ENCODE measurements around the gene B4GAT1. TPM values are rescaled to one million over a fixed set of nuclear protein-coding genes. Genes with fewer than 3 reads are reported as not detected.

B4GAT1 gene
- total RNA-seq, 1 donor from 2014 or later, result 25.2 TPM

GRCh38 chr11:66330931-66331330 is 16.5 kb downstream of the B4GAT1 start:
- Mint-ChIP-seq H3K27ac (ENCODE audit: unreplicated experiment) (no peak overlapping the region), H3K36me3 (ENCODE audit: low read depth, unreplicated experiment) (peaks cover 5% of the 10 kb centered on the region), H3K9me3 (ENCODE audit: unreplicated experiment) (peaks cover 2% of the 10 kb centered on the region), H3K27me3 (ENCODE audit: low read depth, unreplicated experiment) (no peaks in the 10 kb centered on the region), H3K4me3 (ENCODE audit: unreplicated experiment) (no peak overlapping the region), H3K4me1 (ENCODE audit: low read depth, unreplicated experiment) (peaks cover 23% of the 10 kb centered on the region)
- peaks cover 43% of the 10 kb centered on the region for H4K20me1 ChIP-seq (ENCODE audit: insufficient read depth, low read length)
- DNase-seq (ENCODE audit: low read depth), result no peak
- H3K4me3 ChIP-seq (ENCODE audit: insufficient read depth, low read depth, low read length), result no peak overlapping the region
- no peaks in the 10 kb centered on the region for H3K27me3 ChIP-seq (ENCODE audit: insufficient read depth, low read length)
- no peak overlapping the region for H3K9ac ChIP-seq (ENCODE audit: low read length)
- peaks cover 27% of the 10 kb centered on the region for H3K79me2 ChIP-seq (ENCODE audit: insufficient read depth, low read length)
- H3K4me2 ChIP-seq (ENCODE audit: low read length), result no peak overlapping the region
- TF ChIP-seq EZH2 (IDR thresholded peaks at IDR 0.05; ENCODE audit: insufficient read depth, low read length), result no peak
- TF ChIP-seq, protein P1, sequence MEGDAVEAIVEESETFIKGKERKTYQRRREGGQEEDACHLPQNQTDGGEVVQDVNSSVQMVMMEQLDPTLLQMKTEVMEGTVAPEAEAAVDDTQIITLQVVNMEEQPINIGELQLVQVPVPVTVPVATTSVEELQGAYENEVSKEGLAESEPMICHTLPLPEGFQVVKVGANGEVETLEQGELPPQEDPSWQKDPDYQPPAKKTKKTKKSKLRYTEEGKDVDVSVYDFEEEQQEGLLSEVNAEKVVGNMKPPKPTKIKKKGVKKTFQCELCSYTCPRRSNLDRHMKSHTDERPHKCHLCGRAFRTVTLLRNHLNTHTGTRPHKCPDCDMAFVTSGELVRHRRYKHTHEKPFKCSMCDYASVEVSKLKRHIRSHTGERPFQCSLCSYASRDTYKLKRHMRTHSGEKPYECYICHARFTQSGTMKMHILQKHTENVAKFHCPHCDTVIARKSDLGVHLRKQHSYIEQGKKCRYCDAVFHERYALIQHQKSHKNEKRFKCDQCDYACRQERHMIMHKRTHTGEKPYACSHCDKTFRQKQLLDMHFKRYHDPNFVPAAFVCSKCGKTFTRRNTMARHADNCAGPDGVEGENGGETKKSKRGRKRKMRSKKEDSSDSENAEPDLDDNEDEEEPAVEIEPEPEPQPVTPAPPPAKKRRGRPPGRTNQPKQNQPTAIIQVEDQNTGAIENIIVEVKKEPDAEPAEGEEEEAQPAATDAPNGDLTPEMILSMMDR (IDR thresholded peaks at IDR 0.05; ENCODE audit: insufficient read depth, low read depth, low read length), result no peak
- no peak for FAIRE-seq
- peaks cover 3% of the 10 kb centered on the region for H3K36me3 ChIP-seq (ENCODE audit: insufficient read depth, low read length)
- H2AFZ ChIP-seq (ENCODE audit: low read depth, low read length), result no peak overlapping the region
- H3K9me3 ChIP-seq (ENCODE audit: insufficient read depth, low read depth, low read length), result no peaks in the 10 kb centered on the region
- peaks cover 47% of the 10 kb centered on the region for H3K4me1 ChIP-seq (ENCODE audit: insufficient read depth, low read length)
- H3K27ac ChIP-seq (ENCODE audit: low read depth, low read length), result no peak overlapping the region

- peaks cover 32% of the 10 kb centered on the region for H4K20me1 ChIP-seq (ENCODE audit: insufficient read depth, low read length)
- no peak overlapping the region for H3K4me3 Mint-ChIP-seq (ENCODE audit: unreplicated experiment)
- no peaks in the 10 kb centered on the region for H3K27me3 ChIP-seq (ENCODE audit: insufficient read depth, low read length)
- no peak overlapping the region for H2AFZ ChIP-seq (ENCODE audit: low read depth, low read length)
- no peak overlapping the region for H3K9ac ChIP-seq (ENCODE audit: low read length)
- H3K79me2 ChIP-seq (ENCODE audit: insufficient read depth, low read length), result peaks cover 11% of the 10 kb centered on the region
- H3K36me3 Mint-ChIP-seq (ENCODE audit: low read depth, unreplicated experiment), result peaks cover 5% of the 10 kb centered on the region
- no peak overlapping the region for H3K27ac Mint-ChIP-seq (ENCODE audit: unreplicated experiment)
- H3K4me2 ChIP-seq (ENCODE audit: low read length), result no peak overlapping the region
- peaks cover 49% of the 10 kb centered on the region for H3K4me1 ChIP-seq (ENCODE audit: insufficient read depth, low read length)
- no peaks in the 10 kb centered on the region for H3K27me3 Mint-ChIP-seq (ENCODE audit: low read depth, unreplicated experiment)
- H3K4me1 Mint-ChIP-seq (ENCODE audit: low read depth, unreplicated experiment), result peaks cover 32% of the 10 kb centered on the region
- H3K36me3 ChIP-seq (ENCODE audit: insufficient read depth, low read length), result peaks cover 3% of the 10 kb centered on the region
- TF ChIP-seq, protein P1 (IDR thresholded peaks at IDR 0.05; ENCODE audit: insufficient read depth, low read depth, low read length), result no peak
- H3K4me3 ChIP-seq (ENCODE audit: insufficient read depth, low read depth, low read length), result no peak overlapping the region
- FAIRE-seq (no peak), DNase-seq (ENCODE audit: low read depth) (no peak)
- no peak overlapping the region for H3K27ac ChIP-seq (ENCODE audit: low read depth, low read length)
- peaks cover 2% of the 10 kb centered on the region for H3K9me3 Mint-ChIP-seq (ENCODE audit: unreplicated experiment)
- no peaks in the 10 kb centered on the region for H3K9me3 ChIP-seq (ENCODE audit: insufficient read depth, low read depth, low read length)
These were observed 18.2 kb downstream of the B4GAT1 start for GRCh38 chr11:66329165-66329673.

DNA sequence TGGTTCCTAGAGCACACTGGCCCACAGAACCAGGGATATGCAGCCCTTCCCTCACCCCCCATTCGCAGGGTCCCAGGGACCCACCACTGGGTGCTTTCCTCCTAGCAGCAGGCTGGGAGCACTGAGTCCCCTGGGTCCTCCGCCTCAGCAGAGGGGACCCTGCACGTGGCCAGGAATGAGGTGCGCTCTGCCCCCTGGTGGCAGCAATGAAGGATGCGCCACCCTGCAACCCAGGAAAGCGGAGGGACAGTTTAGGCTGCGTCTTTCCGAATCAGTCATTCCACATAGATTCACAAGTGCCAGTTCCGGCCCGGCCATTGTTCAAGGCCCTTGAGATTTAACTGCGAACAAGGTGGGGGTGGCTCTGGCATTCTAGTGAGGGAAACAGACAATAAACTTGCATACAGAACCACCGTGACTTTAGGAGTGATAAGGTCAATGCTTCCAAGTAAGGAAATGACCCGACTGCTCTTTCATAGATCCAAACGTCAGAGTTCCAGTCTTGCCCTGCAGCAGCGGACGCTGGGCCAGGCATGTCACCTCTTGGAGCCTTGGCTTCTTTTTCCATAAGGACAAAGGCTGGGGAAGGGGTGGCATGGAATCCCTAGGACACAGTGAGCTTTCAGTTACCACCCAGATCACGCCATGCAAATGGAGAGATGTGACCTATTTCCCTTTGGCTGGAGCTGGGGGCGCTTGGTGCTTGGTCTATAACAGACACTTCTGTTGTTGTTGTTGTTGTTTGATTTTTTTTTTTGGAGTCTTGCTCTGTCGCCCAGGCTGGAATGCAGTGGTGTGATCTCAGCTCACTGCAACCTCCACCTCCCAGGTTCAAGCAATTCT is 18.9 kb downstream of the B4GAT1 start:
- H3K4me1 Mint-ChIP-seq (ENCODE audit: low read depth, unreplicated experiment), result peaks cover 35% of the 10 kb centered on the region
- H3K27ac Mint-ChIP-seq (ENCODE audit: unreplicated experiment), result peak overlapping the region; percentile 84
- DNase-seq (ENCODE audit: low read depth), result no peak
- peaks cover 4% of the 10 kb centered on the region for H3K79me2 ChIP-seq (ENCODE audit: insufficient read depth, low read length)
- peak overlapping the region; percentile 75 for H3K4me2 ChIP-seq (ENCODE audit: low read length)
- peaks cover 2% of the 10 kb centered on the region for H3K9me3 Mint-ChIP-seq (ENCODE audit: unreplicated experiment)
- peaks cover 48% of the 10 kb centered on the region for H3K4me1 ChIP-seq (ENCODE audit: insufficient read depth, low read length)
- H3K9me3 ChIP-seq (ENCODE audit: insufficient read depth, low read depth, low read length), result no peaks in the 10 kb centered on the region
- H4K20me1 ChIP-seq (ENCODE audit: insufficient read depth, low read length), result peaks cover 25% of the 10 kb centered on the region
- H2AFZ ChIP-seq (ENCODE audit: low read depth, low read length), result no peak overlapping the region
- H3K36me3 Mint-ChIP-seq (ENCODE audit: low read depth, unreplicated experiment), result peaks cover 5% of the 10 kb centered on the region
- peak; percentile 37 for FAIRE-seq
- no peaks in the 10 kb centered on the region for H3K27me3 ChIP-seq (ENCODE audit: insufficient read depth, low read length)
- no peaks in the 10 kb centered on the region for H3K27me3 Mint-ChIP-seq (ENCODE audit: low read depth, unreplicated experiment)
- peak overlapping the region; percentile 74 for H3K9ac ChIP-seq (ENCODE audit: low read length)
- TF ChIP-seq, protein P1 (IDR thresholded peaks at IDR 0.05; ENCODE audit: insufficient read depth, low read depth, low read length), result peak; percentile 83
- TF ChIP-seq EZH2 (IDR thresholded peaks at IDR 0.05; ENCODE audit: insufficient read depth, low read length), result no peak
- H3K4me3 ChIP-seq (ENCODE audit: insufficient read depth, low read depth, low read length), result no peak overlapping the region
- peaks cover 3% of the 10 kb centered on the region for H3K36me3 ChIP-seq (ENCODE audit: insufficient read depth, low read length)
- H3K4me3 Mint-ChIP-seq (ENCODE audit: unreplicated experiment), result peak overlapping the region; percentile 60
- H3K27ac ChIP-seq (ENCODE audit: low read depth, low read length), result peak overlapping the region; percentile 84

Measured in astrocyte (in vitro differentiated cells and primary cell).